Measurements from ENCODE around the gene DSG3.

GRCh38 chr18:31420524-31420923 is 27.0 kb upstream of the DSG3 start:
- TF ChIP-seq TEAD4 (IDR thresholded peaks at IDR 0.05) (no peak), CEBPB (IDR thresholded peaks at IDR 0.05) (no peak), REST (IDR thresholded peaks at IDR 0.05; ENCODE audit: low read depth) (no peak), RAD21 (IDR thresholded peaks at IDR 0.05; ENCODE audit: low read depth) (no peak)
